Astrocyte of the spinal cord (primary cell): Measurements from ENCODE around the gene TTC9C.
"Not testable (repeated sequence)": the region's sequence is repeated elsewhere in the genome, so short reads cannot be mapped to it uniquely, and the experiment has no call there.

Source experiments
- DNase-seq: peaks from one replicate; pipeline ENCODE4 v3.0.0; 2011; ENCODE audit warnings: low read depth, low spot score
- H3K4me3 ChIP-seq: 2 replicates; pipeline ENCODE4 v1.5.1; 2011; ENCODE audit warnings: low read depth, mild to moderate bottlenecking, low read length, moderate library complexity
- CTCF ChIP-seq: IDR thresholded peaks from 2 replicates; pipeline ENCODE4 v1.5.1; 2012; ENCODE audit warnings: low read depth, mild to moderate bottlenecking, low read length, inconsistent platforms
- in situ Hi-C: cut with HindIII; loops from 2 replicates; pipeline ENCODE4 v1.10.0; 2017; ENCODE audit warnings: low sequenced_read_pairs

TTC9C gene

GRCh38 chr11:62688491-62688890, 39.8 kb upstream of the TTC9C start:
- in situ Hi-C loops, result no loop called here
- no peak for TF ChIP-seq CTCF

GRCh38 chr11:62689421-62690183, 38.7 kb upstream of the TTC9C start, which contains the start of gene LRRN4CL:
LRRN4CL (minus strand) TSS chr11:62689530; CDS start chr11:62688508, 1,022 bp downstream.
- H3K4me3 ChIP-seq, result no peak within 1 kb of the TSS
- in situ Hi-C loops, result no loop called here
- TF ChIP-seq CTCF, result no peak
- peak; percentile 74 for DNase-seq

More at GRCh38 chr11:62688491-62688890, 39.8 kb upstream of the TTC9C start:
- no peak overlapping the region for H3K4me3 ChIP-seq
- no peak for DNase-seq

GRCh38 chr11:62693624-62694023, 34.7 kb upstream of the TTC9C start:
- H3K4me3 ChIP-seq, in situ Hi-C loops, DNase-seq: not testable (repeated sequence)

GRCh38 chr11:62694455-62695167, 33.7 kb upstream of the TTC9C start:
- in situ Hi-C loops, result no loop called here

GRCh38 chr11:62702246-62702645, 26.0 kb upstream of the TTC9C start:
- in situ Hi-C loops, result no loop called here
- no peak overlapping the region for H3K4me3 ChIP-seq
- no peak for DNase-seq

More at GRCh38 chr11:62694455-62695167, 33.7 kb upstream of the TTC9C start:
- DNase-seq, result peak; percentile 73
- no peak overlapping the region for H3K4me3 ChIP-seq
- peak; percentile 85 for TF ChIP-seq CTCF

GRCh38 chr11:62703921-62704320, 24.4 kb upstream of the TTC9C start:
- DNase-seq, in situ Hi-C loops, H3K4me3 ChIP-seq: not testable (repeated sequence)

More at GRCh38 chr11:62702246-62702645, 26.0 kb upstream of the TTC9C start:
- TF ChIP-seq CTCF, result no peak

- TF ChIP-seq CTCF, result no peak
- in situ Hi-C loops, result no loop called here
- no peak for DNase-seq
- H3K4me3 ChIP-seq, result peak overlapping the region; percentile 71
These were observed 22.9 kb upstream of the TTC9C start for GRCh38 chr11:62705413-62705812.
